ENCODE results near the gene PDLIM5. TPM values are rescaled to one million over a fixed set of nuclear protein-coding genes. Genes with fewer than 3 reads are reported as not detected.
"Not testable (repeated sequence)": the region's sequence is repeated elsewhere in the genome, so short reads cannot be mapped to it uniquely, and the experiment has no call there.

The PDLIM5 gene
- polyA plus RNA-seq, 1 donor: 52.2 TPM

DNA sequence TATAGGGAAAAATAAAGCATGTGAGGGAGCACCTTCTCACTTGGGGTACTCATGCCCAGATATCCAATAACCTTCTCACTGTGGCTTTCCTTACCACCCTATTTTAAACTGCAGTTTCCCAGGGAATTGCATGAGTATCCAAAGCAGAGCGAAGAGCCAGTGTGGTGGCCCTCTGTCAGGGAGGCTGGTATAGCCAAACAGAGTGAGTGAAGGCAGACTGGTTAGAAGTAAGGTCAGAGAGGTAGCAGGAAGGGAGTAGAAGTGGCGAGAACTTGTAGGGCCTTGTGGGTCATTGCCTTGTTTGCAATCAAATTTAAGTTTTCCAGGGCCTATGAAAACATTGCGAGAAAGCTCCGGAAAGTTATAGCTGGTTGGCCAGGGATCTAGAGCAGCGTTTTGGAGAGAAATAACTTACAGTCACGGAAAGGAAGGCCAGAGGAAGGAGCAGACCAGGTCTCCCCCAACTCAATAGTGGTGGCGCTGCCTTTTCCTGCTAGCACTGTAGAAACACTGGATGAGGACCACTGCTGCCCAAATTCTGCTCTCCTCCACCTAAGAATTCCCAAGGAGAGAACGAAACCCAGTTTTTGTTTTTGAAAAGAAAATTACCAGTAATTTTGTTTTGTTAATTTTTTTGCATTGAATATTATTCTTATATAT is 77.2 kb downstream of the PDLIM5 start:
- DNase-seq: no peak

DNA sequence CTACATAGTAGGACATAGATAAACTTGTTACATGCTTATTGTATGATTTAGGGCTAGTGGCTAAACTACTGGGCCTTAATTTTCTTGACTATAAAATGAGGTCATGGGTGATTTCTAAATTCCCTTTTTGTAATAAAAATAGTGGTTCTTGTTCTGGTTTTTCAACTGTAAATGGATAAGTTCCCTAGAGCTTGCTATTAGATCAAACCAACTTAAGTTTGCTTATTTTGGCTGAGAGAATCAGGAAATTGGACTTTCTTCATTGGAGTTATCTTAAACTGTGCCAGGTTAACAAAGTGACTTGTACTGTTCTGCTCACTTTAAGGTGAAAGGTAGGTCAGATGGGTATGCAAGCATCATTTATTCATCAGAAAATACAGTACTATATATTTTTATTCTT is 78.3 kb downstream of the PDLIM5 start:
- DNase-seq: no peak

DNA sequence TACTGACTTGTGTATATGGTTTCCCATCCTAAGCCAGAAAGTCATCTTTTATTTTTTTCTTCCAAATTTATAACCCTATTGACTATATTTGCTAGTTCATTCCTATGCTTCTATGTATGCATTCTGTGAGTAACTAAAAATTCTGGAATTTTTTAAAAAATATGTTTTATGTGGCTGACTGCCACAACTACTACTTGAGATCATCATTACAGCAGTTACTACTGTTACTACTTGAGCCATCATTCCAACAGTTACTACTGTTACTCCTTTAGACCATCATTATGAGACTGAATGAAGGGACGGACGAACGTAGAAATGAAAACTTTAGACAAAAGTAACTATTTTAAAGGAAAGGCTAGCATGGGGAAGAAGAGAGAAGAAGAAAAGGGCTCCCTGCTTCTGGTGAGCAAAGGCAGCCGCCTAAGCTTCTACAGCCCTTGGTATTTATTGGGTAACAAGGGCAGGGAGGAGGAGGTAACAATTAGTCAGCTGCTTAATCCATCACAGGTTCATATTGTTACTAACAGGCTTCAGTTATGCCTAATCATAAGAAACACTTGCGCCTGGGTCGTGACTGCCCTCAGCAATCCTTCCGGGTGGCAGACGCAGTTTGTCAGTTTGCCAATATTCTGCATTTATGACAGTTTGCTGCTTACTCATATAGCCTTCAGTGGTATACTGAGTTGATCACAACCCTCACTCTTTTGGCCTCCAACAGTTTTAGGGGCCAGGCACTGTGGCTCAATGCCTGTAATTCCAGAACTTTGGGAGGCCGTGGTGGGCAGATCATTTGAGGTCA is 80.4 kb downstream of the PDLIM5 start:
- DNase-seq: no peak

DNA sequence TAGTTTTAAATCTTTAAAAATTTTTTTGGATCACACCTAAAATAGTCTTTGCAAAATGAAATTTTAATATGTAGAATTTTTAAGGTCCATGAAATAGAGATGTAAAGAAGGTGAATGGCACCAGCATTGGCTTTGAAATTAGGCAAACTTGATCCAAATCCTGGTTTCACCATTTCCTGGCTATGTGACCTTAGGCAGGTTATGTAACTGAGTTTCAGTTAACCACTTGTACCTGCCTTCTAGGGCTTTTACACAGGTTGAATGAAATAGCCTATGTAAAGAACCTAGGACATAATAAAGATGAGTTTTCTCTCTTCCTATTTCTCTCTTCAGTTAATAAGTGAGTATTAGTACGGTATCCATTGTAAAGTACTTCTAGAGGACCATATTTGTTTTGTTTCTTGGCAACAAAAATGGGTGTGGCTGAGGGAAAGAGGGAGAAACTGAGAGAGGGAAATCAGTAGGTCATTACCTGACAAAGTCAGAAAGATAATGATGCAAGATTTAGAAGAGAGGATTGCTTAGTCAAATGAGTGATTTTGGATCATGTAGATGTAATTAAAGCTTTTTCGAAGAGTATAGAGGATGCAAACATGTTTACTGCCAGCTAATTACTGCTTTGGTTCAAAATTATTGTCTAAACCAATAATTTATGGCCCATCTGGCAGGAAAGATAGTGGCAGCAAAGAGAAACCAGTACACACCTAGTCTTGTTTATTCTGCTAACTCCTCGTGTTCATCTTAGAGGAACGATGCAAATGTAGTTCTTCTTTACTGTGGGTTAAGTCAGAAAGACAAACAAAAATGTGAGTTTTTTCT is 81.9 kb downstream of the PDLIM5 start:
- no peak for DNase-seq

DNA sequence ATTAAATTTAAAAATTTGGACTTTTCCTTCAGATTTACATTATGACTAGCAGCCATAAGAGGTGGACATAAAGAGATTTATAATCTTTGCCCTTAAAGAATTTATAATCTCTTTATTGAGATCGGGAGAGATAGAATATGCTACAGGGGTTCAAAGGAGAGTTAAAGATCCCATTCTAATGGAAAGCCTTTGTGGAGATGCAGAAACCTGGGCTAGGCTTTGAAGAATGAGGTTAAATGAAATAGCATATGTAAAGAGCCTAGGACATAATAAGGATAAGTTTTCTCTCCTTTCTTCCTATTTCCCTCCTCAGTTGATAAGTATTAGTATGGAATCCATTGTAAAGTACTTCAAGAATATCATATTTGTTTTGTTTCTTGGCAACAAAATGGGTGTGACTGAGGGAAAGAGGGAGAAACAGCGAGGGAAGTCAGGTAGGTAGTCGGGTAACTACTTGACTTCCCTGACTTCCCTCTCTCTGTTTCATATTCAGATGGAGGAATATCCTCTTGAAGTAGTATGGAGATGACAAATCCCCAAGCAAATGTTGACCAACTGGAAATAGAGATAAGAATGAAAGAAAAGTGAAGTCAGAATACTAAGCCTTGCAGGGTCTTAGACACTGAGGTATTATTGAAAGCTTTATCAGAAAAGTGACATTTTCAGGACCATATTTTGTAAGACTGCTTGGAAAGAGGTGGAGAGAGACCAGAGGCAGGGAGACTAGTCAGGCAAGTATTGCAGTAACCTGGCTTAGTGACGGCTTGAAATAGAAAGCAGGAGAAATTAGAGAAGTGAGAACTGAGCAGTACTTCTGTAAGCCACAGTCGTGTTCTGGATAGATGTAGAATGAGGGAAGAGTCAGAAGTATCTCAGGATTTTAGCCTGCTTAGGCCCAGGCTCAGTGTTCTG is 82.9 kb downstream of the PDLIM5 start:
- no peak for DNase-seq

DNA sequence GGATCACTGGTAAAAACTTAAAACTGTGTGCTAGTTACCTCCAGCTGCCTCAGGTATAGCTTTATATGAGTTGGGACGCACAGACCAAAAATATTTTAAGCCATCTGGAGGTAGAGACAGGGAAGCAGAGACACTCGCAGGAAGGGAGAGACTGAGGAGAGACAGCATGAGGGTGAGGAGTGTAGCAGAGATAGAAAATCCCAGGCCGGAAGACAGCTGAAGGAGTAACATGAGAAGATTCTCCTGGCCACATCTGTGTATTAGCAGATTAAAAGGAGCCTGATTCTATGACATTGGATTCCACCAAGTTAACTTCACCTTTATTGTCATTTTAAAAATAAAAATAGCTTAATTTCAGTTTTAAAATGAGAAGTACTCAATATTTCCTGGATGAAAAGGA is 84.3 kb downstream of the PDLIM5 start:
- no peak for DNase-seq

DNA sequence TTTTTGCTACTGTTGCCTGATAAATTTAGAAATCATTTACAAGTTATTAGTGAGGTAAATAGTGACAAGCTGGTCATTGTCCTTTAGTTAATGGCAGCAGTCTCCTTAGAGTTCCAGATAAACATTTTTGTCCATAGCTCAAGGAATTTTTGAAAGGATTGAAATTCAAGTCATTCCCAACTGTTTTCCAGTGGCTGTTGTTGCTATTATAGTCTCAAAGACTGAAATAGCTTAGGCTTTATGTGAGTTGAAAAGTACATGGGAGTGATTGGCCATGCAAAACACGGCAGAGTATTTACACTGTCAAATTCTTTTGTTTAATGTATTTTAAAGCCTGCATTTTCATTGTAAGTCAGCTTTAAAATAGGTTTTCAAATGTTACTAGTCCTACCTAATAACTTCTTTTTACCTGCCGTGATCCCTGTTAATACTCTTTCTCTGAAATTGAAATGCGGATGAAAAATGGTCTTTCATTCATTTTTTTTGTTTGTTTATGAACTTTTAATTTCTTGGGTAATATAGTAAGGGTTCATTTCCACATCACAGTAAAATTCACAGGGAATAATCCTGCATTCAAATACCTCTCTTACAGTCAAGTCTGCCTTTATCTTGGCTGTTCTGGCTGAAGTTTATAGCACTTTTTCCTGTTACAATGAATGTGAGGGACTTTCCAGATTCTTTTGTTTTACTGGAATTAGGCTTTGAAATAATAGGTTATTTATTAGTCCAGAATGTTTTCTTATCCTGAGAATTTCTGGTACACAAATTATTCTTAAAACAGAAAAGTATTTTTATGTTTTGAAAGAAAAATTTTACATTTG is 85.1 kb downstream of the PDLIM5 start:
- DNase-seq: no peak

DNA sequence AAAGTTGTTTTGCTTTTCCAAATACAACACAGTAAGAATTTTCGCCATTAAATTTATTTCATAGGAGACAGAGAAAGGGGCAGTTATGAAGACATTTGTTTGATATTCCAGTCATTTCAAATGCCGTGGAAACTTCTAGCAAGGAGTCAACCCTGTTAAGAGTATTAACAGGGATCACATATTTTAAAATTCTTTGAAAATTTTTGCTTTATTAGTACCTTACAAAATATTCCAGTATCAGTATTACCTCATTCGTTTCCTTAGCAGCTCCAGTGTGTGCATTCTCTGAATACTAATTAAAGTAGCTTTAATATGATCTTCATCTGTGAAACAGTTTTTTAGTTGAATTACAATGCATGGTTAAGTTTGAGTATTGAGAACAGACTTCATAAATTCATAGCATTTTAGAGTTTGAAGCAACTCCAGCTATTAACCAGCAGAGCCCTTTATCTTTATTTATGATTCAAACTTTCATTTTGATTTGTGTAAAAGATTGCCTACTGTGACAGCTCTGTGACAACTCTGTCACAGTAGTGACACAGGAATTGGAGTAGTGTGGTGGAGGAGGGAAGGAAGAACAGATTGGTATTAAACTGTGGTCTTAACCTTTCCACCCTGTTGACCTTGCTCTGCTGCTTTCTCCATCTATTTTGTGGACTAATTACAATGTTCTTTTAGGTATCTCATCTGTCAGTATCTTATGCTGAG is 86.3 kb downstream of the PDLIM5 start:
- DNase-seq: no peak

DNA sequence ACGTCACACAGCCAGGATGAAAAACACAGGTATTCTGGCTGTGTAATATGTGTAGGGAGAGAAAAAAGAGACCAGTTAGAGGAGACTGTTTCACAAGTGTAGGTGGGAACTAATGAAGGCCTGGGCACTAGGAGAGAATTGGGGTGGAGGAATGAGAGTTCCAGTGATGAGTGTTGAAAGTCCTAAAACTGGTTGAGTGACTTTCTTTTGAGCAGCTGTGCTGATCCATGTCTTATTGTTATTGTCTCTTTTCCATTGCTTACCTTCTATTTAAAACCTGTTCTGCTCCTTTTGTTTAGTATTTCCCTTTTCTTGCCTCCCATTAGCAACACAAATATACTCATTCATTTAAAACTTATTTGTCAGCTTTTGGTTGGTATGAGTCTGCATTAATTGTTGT is 88.7 kb downstream of the PDLIM5 start:
- DNase-seq: no peak

DNA sequence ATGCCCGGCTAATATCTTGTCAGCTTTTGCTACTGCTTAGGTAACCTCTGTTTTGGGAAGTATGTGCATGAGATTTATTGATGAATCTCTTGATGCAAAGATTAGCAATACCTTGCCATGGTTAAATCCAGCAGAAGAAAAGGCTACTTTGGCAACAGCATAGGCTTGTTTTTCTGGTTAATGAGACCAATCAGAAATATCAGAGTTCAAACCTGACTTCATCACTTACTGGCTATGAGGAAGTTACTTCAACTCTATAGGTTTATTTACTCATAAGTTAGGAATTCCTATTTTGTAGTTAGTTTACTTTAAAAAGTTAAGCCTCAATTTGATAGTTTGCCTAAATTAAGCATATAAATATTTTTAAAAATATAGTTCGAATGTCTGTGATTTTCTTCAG is 93.1 kb downstream of the PDLIM5 start:
- no peak for DNase-seq

DNA sequence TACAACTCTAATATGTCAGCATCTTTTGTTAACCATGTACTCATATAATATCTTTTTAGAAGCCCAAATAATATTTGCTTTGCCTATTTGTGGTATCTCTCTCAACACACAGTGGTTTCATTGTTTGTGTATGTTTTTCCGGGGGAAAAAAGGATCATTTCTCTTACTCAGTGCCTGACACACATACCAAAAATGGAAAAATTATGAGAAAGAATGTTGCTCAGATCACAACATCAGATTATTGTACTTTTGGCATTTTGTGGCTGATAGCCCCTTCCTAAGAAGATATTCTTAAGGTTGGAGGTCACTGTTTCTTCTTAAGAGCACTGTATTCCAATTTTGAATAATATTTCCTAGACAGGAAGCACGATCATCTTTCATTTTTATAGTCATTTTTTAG is 93.6 kb downstream of the PDLIM5 start:
- DNase-seq: no peak

DNA sequence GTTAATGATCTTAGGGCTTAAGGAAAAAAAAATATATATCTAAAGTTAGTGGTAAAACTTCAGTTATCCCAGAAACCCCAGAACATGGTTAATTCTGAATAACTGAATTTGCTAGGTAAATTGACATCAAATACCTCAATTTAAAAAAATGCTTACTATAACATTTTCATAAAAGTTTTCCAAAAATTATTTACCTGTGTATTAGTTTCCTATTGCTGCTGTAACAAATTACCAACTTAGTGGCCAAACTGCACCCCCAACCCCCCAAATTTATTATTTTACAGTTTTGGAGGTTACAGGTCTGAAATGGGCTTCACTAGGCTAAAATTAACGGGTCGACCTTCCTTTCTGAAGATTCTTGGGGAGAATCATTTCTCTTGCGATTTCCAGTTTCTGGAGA is 95.2 kb downstream of the PDLIM5 start:
- no peak for DNase-seq

DNA sequence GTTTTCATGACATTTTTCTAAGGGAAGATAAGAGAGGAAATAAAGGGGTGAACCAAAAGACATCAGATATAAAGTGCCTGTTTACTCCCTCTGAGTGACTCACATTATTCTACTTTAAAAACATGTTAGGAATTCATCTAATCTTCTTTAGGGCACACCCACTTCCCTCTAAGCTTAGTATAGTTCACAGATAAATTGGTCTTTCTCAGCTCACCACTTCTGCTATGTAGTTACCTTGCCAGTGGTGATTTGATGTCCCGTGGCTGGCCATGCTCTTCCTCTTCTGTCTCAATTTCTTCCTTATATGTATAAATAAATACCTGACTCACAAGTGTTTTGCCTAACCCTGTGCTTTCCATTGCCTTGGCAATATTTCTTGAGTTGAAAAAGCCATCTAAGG is 96.8 kb downstream of the PDLIM5 start:
- DNase-seq: no peak

DNA sequence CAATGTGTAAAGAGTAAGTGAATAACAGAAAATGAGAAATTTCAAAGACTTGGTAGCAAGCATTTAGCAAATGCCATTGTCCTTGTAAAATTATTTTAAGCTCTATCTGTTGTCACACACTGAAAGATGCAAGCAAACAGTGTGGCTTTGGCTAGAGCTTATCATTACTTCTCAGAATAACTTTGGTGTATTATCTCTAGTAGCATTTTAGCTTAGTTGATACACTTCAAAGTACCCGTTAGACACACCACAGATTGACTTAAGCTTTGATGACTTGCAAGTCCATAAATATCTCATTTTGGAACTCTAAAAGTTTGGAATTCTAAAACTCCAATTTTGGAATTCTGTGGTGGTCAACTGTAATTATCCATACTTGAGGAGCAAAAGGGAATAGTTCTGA is 98.6 kb downstream of the PDLIM5 start:
- no peak for DNase-seq

DNA sequence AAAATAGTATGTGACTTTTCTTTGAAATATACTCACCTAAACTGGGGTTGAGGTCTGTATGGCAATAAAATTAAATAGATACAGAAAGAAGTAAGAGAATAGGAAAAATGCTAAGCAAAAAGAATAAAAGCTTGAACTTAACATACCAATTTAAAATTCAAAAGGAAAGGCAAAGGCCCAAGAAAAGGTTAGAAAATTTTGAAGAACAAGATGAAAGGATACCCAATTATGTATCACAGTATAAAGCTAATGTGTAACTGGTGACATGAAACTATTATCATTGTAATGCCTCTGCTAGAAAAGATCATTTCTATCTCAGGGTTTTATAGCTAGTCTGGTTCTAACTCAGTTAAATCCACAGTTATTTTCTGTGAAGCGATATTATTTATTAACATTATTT is 99.1 kb downstream of the PDLIM5 start:
- DNase-seq: no peak

DNA sequence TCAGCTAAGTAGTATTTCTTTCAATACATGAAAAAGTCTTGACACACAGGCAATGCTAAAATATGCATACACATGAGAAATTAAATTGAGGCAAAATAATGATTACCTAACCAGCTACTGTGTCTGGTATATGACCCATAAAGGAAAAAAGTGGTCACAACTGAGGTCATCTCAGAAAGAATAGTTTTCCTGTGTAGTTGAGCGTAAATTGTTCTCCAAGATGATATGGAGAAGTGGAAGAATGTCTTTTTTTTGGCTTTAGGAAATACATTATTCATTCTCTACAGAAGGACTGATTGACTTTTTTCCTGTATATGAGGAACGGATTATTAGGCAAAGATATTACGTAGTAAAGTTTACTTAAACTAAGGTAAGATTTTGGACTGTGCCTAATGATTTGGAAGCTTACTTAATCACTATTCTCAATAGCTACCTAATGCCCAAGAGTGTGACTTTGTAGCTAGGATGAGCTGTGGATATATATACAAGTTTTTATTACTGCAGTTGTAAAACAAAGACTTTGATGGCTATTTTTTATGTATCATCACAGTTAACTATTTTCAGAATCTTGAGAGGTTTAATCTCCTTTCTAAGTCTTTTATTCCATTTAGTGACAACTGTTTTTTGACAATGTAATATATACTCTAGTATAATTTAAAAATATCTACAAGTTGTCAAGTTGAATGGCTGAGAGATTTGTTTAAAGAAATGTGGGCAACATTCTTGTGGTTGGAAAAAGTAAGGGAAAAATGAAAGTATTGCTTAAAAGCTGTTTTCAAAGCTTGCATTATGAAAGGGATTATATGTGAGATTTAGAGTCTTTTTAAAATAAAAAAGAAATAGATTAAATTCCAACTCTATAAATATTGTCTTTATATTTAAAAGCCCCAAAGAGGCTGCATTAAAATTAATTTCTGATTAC is 100.2 kb downstream of the PDLIM5 start:
- DNase-seq: no peak

DNA sequence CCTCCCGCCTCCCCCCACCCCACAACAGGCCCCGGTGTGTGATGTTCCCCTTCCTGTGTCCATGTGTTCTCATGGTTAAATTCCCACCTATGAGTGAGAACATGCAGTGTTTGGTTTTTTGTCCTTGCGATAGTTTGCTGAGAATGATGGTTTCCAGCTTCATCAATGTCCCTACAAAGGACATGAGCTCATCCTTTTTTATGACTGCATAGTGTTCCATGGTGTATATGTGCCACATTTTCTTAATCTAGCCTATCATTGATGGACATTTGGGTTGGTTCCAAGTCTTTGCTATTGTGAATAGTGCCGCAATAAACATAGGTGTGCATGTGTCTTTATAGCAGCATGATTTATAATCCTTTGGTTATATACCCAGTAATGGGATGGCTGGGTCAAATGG is 104.3 kb downstream of the PDLIM5 start:
- DNase-seq: not testable (repeated sequence)

DNA sequence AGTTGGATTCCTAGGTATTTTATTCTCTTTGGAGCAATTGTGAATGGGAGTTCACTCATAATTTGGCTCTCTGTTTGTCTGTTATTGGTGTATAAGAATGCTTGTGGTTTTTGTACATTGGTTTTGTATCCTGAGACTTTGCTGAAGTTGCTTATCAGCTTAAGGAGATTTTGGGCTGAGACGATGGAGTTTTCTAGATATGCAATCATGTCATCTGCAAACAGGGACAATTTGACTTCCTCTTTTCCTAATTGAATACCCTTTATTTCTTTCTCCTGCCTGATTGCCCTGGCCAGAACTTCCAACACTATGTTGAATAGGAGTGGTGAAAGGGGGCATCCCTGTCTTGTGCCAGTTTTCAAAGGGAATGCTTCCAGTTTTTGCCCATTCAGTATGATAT is 105.9 kb downstream of the PDLIM5 start:
- DNase-seq: not testable (repeated sequence)

DNA sequence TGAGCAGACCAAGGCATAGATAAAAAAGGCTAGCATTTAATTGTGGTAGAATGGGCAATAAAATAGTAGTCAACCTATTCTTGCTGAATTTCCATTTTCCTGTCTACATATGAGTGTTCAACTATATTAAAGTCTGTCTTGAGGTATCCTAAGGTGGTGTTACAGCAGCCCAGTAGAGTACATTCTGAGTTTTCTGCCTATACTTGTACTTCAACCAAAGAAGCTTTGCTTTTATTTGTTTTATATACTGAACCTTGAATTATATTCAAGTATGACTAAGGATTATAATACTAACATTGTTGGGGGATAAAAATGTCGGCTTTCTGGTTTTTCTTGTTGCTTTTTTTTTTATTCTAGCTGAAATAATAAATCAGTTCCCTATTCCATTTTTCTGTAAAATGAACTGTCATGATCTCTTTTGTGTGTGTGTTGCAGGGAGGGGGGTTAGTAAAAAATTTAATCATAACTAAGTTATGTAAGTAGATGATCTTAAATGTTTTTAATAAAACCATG is 106.7 kb downstream of the PDLIM5 start:
- DNase-seq: no peak

Data from left kidney (tissue), 2 donors.